Activated T-helper 1 cell treated with anti-CD3 and anti-CD28 coated beads, Interleukin-2, amount 50 U/mL, for 16 hours (primary cell): ENCODE data around the gene CTAGE8.
"Not testable (repeated sequence)": the region's sequence is repeated elsewhere in the genome, so short reads cannot be mapped to it uniquely, and the experiment has no call there.

Source experiments
- DNase-seq, 2 donors: peaks; one replicate each; pipeline ENCODE4 v3.0.0-alpha.2; 2020; ENCODE audit warnings: low read depth in 1 of 2, low spot score in 1 of 2

CTAGE8 gene

DNA sequence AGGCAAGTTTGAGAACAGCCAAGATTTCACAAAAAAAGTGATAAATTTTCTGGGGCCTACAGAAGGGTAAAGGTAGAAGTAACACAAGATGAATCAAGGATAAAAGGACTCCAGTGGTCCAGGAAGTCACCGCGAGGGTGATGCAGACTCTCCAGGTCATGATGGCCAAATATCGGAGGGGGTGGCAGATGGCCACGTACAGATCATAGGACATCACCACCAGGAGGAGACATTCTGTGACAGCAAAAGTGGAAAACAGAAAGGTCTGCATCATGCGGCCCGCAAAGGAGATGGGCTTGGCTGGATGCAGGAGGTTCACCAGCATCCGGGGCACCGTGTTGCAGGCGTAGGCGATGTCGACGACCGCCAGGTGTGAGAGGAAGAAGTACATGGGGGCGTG is 10.0 kb downstream of the CTAGE8 start:
- DNase-seq, result not testable (repeated sequence)

DNA sequence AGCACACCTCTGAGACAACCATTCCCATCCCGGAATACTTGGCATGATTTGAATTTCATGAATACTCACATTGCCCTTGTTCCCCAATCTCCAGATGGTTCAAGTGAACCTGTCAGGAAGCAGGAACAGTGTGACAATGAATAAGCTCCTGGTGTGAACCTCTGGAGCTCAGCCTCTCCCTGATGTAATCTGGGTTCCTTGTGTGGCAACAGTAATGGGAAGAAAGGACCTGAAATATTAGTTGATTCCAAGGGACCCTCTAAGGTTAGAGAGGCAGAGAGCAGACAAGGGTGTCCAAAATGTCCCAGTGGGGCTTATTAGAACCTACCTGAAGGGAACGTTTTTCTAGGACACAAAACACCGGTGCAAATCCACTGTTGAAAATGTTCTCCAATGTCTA is 13.0 kb downstream of the CTAGE8 start:
- no peak for DNase-seq

DNA sequence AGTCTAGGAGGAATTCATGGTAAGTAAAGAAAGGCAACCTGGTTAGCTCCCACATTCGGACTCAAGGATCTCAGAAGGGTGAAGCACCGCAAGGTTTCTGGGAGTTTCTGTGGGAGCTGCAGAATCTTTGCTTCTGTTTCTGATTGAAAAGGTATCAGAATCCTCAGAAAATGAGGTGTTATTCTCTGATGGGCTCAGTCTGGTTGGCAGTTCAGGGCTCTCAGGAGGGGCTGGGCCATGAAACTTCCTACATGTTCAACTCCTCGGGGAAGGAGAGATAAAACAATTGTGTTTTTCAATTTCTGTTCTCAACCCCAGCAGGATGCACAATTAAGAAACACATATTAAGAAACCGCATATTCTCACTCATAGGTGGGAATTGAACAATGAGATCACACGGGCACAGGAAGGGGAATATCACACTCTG is 13.6 kb downstream of the CTAGE8 start:
- no peak for DNase-seq

DNA sequence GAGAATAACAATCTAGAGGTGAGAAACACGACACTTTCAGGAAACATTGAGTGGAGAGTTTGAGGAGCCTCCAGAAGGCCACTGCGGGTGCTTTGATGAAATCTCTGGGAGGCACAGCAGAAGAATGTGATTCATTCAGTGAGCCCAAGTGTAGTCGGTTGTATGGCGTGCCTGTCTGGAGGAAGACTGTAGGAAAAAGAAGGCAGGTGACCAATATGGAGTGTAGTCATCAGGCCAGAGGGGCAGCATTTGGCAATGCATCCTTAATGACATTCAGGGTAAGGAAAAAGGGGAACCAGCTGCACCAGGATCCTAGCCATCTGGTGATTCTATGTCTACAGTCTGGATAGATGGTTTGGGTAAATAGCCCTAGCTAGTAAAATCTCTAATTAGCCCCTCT is 16.8 kb downstream of the CTAGE8 start:
- DNase-seq, result not testable (repeated sequence)

DNA sequence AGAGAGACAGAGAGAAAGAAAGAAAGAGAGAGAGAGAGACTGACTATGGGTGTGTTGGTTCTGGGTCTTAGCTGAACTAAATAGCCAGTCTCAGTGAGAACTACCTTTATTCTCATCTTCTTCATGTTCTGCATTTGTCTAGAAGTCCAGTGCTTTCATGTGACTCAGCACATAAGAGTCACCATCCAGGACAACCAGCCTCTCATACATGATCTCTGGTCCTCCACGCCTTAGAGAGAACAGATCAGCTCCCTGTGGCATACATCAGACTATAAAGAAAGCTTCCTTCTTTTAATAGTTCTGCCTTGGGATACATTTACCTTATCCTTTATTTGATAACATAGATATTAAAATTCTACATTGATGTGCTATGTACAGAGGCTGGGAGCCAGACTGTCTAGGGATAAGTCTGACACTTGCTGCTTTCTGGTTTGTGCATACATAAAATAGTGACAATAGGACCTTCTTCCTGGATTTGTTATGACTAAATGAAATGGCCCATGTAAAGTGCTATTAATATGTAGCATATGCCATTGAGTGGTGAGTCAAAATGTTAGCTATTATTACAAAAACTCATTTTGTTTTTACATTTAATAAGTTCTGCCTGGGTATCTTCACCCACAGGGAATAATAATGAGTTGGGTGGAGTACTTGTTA is 21.3 kb downstream of the CTAGE8 start:
- DNase-seq, result not testable (repeated sequence)

DNA sequence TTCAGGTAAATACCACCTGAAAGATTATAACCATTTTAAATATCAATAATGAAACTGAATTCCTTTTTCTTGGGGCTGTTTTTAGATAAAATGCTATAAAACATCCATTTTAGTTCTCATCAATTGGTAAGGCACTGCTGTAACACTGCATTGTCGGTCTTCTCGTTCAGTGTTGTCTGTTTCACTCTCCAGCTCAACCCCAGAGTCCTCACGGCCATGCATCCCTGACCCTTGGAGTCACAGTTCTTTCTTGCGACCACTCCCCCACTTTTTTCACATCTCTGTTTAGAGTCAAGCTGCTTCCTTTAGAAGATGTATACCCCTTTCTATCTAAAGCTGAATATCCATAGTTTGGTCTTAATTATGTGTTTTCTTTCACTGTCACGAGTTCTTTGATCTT is 22.1 kb downstream of the CTAGE8 start:
- not testable (repeated sequence) for DNase-seq

DNA sequence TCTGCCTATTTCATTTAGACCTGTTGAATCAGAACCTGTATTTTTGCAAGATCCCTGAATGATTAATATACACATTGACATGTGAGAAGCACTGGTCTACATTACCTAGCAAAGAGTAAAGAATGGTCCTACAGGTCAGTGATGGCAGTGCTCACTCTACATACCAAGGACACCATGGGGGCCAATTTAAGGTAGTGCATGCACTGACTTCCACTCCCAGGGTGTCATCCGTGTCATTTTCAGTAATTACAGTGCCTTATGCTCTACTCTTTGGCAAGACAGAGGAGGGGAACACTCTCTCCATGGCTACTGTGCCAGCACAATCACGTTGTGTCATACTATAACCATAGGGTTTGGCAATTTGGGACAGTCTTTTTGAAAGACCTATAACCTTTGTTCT is 23.7 kb downstream of the CTAGE8 start:
- DNase-seq, result not testable (repeated sequence)

DNA sequence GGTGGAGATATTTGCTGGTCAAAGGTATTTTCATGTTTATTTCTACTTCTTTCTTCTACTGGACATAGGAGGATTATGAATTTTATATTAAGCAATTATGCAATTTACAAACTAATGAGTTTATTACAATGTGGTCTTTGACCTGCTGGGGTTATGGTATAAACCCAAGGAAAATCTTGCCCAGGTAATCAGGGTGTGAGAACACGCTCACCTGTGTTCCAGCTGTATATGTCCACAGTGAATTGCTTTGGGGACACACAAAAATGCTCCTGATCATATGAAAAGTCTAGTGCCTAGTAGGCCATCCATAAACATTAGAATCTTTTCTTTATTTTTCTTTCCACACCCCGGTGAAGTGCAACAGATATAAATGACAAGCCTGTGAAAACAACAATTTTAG is 29.7 kb downstream of the CTAGE8 start, which contains the start of gene OR2A42:
Gene OR2A42 (minus strand): TSS at position 241 of the 400 bp plus-strand sequence. CDS start 6,762 bp downstream, outside the sequence.
- DNase-seq, result not testable (repeated sequence)

DNA sequence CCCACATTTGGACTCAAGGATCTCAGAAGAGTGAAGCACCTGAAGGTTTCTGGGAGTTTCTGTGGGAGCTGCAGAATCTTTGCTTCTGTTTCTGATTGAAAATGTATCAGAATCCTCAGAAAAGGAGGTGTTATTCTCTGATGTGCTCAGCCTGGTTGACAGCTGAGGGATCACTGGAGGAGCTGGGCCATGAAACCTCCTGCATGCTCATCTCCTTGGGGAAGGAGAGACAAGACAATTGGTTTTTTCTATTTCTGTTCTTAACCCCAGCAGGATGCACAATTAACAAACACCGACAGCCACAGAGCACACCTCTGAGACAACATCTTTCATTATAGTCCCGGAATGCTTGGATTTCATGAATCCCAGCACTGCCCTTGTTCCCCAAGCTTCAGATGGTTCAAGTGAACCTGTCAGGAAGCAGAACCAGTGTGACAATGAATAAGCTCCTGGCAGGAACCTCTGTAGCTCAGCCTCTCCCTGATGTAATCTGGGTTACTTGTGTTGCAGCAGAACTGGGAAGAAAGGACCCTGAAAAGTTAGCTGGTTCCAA is 30.5 kb downstream of the CTAGE8 start:
- not testable (repeated sequence) for DNase-seq

DNA sequence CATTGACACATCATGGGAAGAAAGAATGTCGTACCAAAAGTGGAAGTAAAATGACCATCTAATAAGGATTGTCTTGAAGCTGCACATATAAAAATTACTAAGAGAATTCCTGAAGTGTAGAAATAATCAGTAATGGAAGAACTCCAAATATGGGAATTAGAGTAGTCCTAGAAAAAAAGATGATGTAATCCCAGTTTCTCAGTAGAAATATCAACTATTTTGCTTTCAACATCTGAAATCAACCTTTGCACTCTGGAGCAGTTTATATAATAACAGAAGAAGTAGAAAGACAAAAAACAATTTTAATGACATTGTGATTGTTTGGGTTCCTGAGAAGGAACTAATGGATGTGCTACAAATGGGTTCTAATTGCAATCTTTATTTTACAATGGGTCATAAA is 36.0 kb downstream of the CTAGE8 start:
- DNase-seq, result not testable (repeated sequence)

DNA sequence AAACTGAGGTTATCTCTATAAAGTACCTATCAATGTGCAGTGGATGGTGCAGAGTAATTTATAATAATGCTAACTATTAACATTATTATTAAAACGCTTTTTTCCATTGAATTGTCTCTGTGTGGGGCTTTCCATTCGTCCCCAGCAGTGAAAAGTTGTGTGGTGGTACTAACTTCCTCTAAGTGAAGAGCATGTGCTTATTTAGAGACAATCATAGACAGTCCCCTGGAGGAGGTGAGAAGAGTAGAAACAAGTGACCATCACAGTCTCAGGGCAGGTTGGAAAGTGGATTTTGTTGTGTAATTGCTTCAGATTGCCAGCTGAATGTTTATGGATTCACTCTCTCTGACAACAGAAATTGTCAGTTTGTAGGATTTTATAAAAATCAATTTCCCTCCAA is 38.1 kb downstream of the CTAGE8 start:
- DNase-seq, result not testable (repeated sequence)

DNA sequence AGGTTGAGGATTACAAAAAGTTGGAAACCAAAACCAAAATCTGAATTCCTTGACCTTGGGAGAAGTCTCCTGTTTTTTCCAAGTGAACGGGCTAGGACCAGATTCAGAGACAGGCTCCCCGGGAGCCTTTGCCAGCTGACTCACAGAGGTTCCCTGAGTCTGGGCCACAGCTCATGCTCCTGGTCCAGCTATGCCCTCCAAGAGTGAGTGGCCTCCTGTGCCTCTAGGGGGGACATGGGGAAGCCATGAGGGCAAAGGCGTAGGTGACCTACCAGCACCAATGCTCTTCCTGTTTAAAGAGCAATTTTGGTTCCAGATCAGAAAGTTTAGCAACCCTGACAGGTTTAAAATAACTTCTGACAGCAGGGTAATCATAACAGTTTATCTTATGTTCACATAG is 40.3 kb downstream of the CTAGE8 start:
- DNase-seq, result not testable (repeated sequence)

DNA sequence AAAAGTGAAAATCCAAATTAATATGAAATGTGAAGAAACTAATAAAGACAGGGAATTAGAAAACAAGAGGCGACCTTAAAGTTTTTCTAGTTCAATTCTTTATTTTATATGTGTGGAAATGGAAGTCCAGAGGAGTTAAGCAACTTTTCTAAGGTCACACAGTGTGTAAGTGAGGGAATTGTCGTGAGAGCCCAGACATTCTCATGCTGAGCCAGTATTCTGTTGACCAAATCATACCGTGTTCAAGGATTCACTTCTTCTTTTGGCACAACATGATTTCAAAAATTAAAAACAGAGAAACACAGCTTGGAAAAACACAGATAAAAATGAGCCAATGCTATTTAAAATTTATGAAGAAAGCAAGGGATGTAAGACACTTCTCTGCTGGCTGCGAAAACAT is 42.2 kb downstream of the CTAGE8 start:
- not testable (repeated sequence) for DNase-seq

DNA sequence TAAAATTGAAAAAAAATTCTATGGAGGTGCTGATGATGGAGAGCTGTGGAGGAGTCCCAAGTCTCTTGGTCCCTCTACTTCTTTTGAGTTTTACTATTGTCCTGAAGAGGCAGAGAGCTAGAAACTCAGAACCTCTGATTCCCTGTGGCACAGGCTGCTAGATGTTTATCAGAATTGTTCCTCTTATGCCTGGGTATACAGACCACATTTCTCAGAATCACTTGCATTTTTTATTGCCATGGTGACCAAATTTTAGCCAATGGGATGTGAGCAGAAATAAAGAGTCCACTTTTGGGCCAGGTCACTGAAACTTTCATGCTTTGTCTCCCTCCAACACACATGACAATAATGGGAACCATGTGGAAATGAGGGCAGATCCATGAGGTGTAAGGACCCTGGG is 45.4 kb downstream of the CTAGE8 start:
- not testable (repeated sequence) for DNase-seq

DNA sequence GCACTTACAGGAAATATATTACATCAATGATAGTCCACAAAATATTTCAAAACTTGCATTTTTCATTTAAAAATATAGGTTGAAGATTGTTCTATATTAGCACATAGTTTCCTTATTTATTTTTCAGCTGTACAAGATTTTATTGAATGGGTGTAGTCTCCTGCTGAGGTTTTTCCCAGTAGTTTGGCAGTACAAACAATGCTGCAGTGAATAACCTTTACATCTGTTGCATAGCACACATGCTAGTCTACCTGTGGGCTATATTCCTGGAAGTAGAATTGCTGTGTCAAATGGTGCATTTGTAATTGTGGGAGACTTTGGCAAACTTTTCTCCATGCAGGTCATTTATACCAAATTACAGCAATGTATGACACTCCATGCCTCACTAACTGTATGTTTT is 48.6 kb downstream of the CTAGE8 start:
- DNase-seq, result not testable (repeated sequence)

DNA sequence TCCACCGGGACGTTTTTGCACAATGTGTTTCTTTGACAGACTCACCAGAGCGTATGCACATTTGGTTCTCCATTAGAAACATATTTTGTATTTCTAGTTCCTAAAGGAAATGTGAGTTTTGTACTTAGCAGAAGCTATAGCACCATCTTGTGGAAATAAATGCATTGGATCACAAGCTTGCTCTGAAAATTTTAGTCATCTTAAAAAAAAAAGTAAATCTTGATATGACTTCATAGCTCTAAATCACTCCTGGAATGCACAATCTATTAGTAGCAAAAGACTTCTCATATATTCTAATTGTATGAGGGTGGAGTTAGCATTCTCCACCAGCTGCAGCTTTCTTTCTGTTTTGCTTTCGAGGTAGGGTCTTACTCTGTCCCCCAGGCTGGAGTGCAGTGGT is 49.9 kb downstream of the CTAGE8 start:
- not testable (repeated sequence) for DNase-seq

DNA sequence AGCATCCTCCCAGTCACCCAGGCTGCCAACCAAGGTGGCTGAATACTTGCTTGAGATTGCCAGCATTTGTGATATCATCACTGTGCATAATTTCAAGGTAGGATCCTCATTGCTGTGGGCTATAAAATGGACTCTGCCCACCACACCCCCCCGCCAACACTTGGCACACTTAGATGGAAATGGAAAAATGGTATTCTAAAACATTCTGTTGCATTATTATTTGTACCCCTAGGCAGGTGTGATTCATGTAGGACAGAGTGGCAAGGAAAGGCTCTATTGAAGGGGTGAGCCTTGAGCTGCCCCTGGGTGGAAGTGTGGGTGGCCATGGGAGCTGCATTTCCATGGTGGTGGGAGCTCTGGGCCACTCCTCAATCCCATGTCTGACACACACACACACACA is 50.5 kb downstream of the CTAGE8 start:
- not testable (repeated sequence) for DNase-seq

DNA sequence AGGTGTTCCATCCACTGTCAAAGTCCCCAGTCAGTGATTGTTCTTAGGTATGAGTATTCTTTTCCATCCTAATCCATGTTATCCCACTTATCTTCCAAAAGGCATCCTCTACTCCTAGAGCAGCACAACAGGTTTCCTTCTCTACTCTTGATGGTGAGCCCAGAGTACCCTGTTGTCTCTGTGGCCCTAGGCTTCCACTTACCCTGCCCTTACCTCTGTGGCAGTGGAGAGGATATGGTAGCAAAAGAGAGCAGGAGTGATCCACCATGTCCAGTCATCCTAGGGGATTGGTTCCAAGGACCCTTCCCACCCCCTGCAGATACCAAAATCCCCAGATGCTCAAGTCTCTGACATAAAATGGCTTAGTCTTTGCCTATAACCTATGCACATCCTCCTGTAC is 51.9 kb downstream of the CTAGE8 start:
- DNase-seq, result not testable (repeated sequence)
